GM21447 (cell line): ENCODE results near the gene CCDC92.
A peak's percentile ranks its signal among the peaks of the same experiment; 100 is the strongest.

Experiments used
- ATAC-seq: cut with Tn5 transposase; IDR thresholded peaks from one replicate; pipeline ENCODE4 v1.9.1; 2021; ENCODE audit not compliant: unreplicated experiment

Gene CCDC92

GRCh38 chr12:123976227-123976826, 3.7 kb upstream of the CCDC92 start:
- ATAC-seq, result no peak

GRCh38 chr12:123973552-123974341, 1.1 kb upstream of the CCDC92 start:
- peak; percentile 14 for ATAC-seq

GRCh38 chr12:123971770-123972456, 718 bp downstream of the CCDC92 start:
- peak; percentile 10 for ATAC-seq

- no peak for ATAC-seq
Measured at GRCh38 chr12:123971449-123971769, 1.2 kb downstream of the CCDC92 start.

- no peak for ATAC-seq
Measured at GRCh38 chr12:123967121-123967586, 5.5 kb downstream of the CCDC92 start.

GRCh38 chr12:123966596-123966995, 6.0 kb downstream of the CCDC92 start:
- ATAC-seq, result no peak

- ATAC-seq, result no peak
Measured at GRCh38 chr12:123965382-123965781, 7.2 kb downstream of the CCDC92 start.

GRCh38 chr12:123963821-123964220, 8.8 kb downstream of the CCDC92 start:
- no peak for ATAC-seq

GRCh38 chr12:123962513-123962912, 10.1 kb downstream of the CCDC92 start:
- ATAC-seq, result no peak

- ATAC-seq, result no peak
Measured at GRCh38 chr12:123961585-123962345, 10.9 kb downstream of the CCDC92 start.

GRCh38 chr12:123960856-123961255, 11.8 kb downstream of the CCDC92 start:
- ATAC-seq, result no peak

GRCh38 chr12:123960029-123960735, 12.4 kb downstream of the CCDC92 start:
- ATAC-seq, result no peak

- no peak for ATAC-seq
Measured at GRCh38 chr12:123958876-123959275, 13.8 kb downstream of the CCDC92 start.

- ATAC-seq, result no peak
Measured at GRCh38 chr12:123958462-123958861, 14.2 kb downstream of the CCDC92 start.

GRCh38 chr12:123957196-123957595, 15.4 kb downstream of the CCDC92 start:
- ATAC-seq, result no peak

GRCh38 chr12:123956249-123956648, 16.4 kb downstream of the CCDC92 start:
- no peak for ATAC-seq

GRCh38 chr12:123954647-123955350, 17.8 kb downstream of the CCDC92 start:
- no peak for ATAC-seq

GRCh38 chr12:123952037-123952436, 20.6 kb downstream of the CCDC92 start:
- no peak for ATAC-seq

GRCh38 chr12:123951467-123951866, 21.2 kb downstream of the CCDC92 start:
- no peak for ATAC-seq
